GM18867 (cell line): Measurements from ENCODE around the gene APOLD1.
"Not testable (repeated sequence)": the region's sequence is repeated elsewhere in the genome, so short reads cannot be mapped to it uniquely, and the experiment has no call there.

Experiments
- ATAC-seq: cut with Tn5 transposase; IDR thresholded peaks from one replicate; pipeline ENCODE4 v1.9.1; 2021; ENCODE audit warnings: mild to moderate bottlenecking, moderate library complexity; ENCODE audit not compliant: unreplicated experiment

Gene APOLD1

GRCh38 chr12:12784911-12785814 lies at the start of gene APOLD1:
Gene APOLD1, plus strand, starts transcription at chr12:12785659. Its CDS starts 33 bp downstream, at chr12:12785692.
- no peak for ATAC-seq

- ATAC-seq: peak; percentile 78
Observed at GRCh38 chr12:12736759-12737676, 48.4 kb upstream of the APOLD1 start.

- not testable (repeated sequence) for ATAC-seq
Observed at GRCh38 chr12:12738152-12738551, 47.3 kb upstream of the APOLD1 start.

- no peak for ATAC-seq
Observed at GRCh38 chr12:12741660-12742059, 43.8 kb upstream of the APOLD1 start.

- ATAC-seq: no peak
Observed at GRCh38 chr12:12744546-12745305, 40.7 kb upstream of the APOLD1 start.

- ATAC-seq: no peak
Observed at GRCh38 chr12:12745576-12746211, 39.8 kb upstream of the APOLD1 start.

GRCh38 chr12:12747278-12747677 lies 38.2 kb upstream of the APOLD1 start:
- no peak for ATAC-seq

- ATAC-seq: no peak
Observed at GRCh38 chr12:12748044-12748443, 37.4 kb upstream of the APOLD1 start.

GRCh38 chr12:12749433-12749832 lies 36.0 kb upstream of the APOLD1 start:
- no peak for ATAC-seq

GRCh38 chr12:12755923-12756322 lies 29.5 kb upstream of the APOLD1 start:
- ATAC-seq: no peak

- ATAC-seq: no peak
Observed at GRCh38 chr12:12757121-12757520, 28.3 kb upstream of the APOLD1 start.

GRCh38 chr12:12759234-12759915 lies 26.1 kb upstream of the APOLD1 start:
- ATAC-seq: no peak

- no peak for ATAC-seq
Observed at GRCh38 chr12:12764824-12765223, 20.6 kb upstream of the APOLD1 start.

GRCh38 chr12:12770262-12770661 lies 15.2 kb upstream of the APOLD1 start:
- ATAC-seq: no peak

GRCh38 chr12:12774791-12775190 lies 10.7 kb upstream of the APOLD1 start:
- ATAC-seq: no peak

GRCh38 chr12:12776261-12776660 lies 9.2 kb upstream of the APOLD1 start:
- ATAC-seq: no peak

GRCh38 chr12:12777092-12777491 lies 8.4 kb upstream of the APOLD1 start:
- no peak for ATAC-seq

GRCh38 chr12:12779007-12779406 lies 6.5 kb upstream of the APOLD1 start:
- no peak for ATAC-seq

- ATAC-seq: no peak
Observed at GRCh38 chr12:12779529-12779928, 5.9 kb upstream of the APOLD1 start.

- ATAC-seq: no peak
Observed at GRCh38 chr12:12784116-12784515, 1.3 kb upstream of the APOLD1 start.
